HG03460 (cell line): ENCODE data around the gene ZFP57.

Experiments
- ATAC-seq: cut with Tn5 transposase; IDR thresholded peaks from one replicate; pipeline ENCODE4 v1.9.1; 2021; ENCODE audit not compliant: unreplicated experiment

Gene ZFP57

GRCh38 chr6:29626948-29627754, 53.8 kb downstream of the ZFP57 start:
- ATAC-seq, result no peak

DNA sequence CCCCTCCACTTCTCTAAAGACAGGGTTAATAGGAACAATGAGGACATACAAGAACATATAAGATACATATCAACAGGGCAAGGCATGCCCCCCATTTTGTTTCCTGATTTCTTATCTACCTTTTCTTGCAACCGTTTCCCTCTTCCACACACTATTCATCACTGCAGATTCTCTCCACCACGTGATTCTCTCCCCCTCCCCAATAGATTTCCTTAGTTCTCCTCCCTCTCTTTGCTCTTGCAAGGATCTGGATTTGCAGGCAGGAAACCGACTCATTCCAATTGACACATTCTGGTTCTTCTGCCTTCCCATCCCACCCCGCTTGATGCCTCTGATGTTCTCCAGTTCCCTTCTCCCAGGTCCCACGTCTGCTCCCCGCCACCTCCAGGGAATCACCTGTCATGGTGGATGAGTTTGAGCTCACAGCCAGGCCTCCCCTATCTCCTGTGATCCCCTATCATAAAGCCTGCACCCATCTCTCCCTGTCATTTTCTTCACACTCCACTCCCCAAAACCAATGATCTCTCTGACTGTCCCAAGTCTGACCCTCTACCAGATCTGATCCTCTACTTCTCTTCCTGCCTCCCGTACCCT, 55.5 kb downstream of the ZFP57 start:
- ATAC-seq, result no peak

- no peak for ATAC-seq
Observed at GRCh38 chr6:29624520-29624961, 56.4 kb downstream of the ZFP57 start.
